ENCODE data around the gene RPL27A.

Gene RPL27A

DNA sequence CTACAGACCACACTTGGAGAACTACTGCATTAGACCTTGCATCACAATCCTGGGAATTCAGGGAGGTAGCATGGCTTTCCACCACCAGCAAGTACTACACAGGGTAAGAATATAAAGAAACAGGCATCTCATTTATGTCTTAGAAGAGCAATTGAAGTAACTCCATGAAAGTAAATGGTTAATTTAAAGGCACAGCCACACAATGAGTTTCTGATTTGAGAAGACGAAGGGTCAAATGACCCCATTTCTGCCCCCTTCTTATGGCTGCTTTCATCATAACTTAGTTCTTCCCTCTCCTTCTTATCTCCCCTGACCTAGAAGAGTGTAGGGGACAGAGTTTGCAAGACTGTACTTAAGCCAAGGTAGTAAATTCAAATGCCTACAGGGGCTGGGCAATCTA is 6.1 kb upstream of the RPL27A start:
- DNase-seq: no peak

- DNase-seq: no peak
These were observed 3.6 kb upstream of the RPL27A start for GRCh38 chr11:8679006-8679405.

DNA sequence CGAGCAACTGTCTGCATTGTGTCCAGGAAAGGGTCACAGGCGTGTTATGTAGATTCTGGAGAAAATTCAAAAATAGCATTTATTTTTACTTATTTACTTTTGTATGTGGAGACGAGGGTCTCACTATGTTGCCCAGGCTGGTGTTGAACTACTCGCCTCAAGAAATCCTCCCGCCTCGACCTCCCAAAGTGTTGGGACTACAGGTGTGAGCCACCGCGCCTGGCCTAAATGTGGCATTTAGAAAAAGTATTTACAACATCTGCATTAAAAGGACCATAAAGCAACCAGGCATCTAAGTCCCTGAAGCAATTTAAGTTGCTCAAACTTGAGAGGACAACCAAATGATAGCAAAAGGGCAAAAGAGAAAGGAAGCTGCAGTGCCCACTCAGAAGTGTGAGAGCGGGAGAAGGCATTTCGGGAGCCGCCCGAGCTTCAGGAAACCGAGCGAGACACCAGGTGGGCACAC is 722 bp upstream of the RPL27A start:
- DNase-seq: no peak

- no peak for DNase-seq
These were observed 669 bp downstream of the RPL27A start for GRCh38 chr11:8683115-8683807.

DNA sequence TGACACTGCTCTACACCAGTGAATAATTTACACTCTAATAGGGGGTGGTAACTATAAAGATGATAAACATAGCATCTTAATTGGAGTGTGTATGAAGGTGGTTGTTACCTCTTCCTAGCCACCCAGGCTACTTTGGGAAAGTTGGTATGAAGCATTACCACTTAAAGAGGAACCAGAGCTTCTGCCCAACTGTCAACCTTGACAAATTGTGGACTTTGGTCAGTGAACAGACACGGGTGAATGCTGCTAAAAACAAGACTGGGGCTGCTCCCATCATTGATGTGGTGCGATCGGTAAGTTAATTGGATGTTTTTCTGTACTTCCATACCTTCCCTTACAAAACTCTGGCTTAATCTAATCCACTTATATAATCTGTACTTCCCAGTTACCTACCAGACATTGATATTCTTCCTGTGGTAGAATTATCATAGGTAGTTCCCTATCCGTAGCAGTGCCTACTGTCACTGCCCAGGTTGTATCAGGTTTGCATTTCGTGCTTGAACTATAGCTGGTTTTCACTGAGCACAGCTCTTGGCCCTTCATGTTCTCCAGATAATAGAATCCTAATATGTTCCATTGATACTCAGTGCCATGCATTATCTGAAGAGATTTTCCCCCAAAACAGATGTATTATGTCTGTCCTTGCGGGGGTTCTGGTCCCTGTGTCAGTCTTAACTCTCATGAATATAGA is 2.2 kb downstream of the RPL27A start:
- no peak for DNase-seq

DNA sequence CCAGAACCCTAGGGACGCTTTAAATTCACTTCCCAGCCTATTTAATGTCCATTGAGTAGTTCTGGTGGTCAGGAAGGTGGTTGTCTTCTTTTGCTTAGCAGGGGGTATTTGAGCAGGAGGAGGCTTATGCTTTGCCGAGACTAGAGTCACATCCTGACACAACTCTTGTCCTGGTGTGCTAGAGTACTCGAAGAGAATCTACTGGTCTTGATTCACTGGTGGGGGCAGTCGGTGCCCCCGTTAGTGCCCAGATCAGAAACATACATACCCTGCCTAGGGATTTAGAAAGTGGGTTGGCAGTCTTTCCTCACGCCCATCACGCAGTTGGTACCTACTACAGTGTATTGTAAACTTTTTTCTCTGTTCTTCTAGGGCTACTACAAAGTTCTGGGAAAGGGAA is 2.7 kb downstream of the RPL27A start:
- no peak for DNase-seq

GRCh38 chr11:8685820-8686219 is 3.2 kb downstream of the RPL27A start:
- no peak for DNase-seq

GRCh38 chr11:8686325-8686724 is 3.7 kb downstream of the RPL27A start:
- DNase-seq: no peak

DNA sequence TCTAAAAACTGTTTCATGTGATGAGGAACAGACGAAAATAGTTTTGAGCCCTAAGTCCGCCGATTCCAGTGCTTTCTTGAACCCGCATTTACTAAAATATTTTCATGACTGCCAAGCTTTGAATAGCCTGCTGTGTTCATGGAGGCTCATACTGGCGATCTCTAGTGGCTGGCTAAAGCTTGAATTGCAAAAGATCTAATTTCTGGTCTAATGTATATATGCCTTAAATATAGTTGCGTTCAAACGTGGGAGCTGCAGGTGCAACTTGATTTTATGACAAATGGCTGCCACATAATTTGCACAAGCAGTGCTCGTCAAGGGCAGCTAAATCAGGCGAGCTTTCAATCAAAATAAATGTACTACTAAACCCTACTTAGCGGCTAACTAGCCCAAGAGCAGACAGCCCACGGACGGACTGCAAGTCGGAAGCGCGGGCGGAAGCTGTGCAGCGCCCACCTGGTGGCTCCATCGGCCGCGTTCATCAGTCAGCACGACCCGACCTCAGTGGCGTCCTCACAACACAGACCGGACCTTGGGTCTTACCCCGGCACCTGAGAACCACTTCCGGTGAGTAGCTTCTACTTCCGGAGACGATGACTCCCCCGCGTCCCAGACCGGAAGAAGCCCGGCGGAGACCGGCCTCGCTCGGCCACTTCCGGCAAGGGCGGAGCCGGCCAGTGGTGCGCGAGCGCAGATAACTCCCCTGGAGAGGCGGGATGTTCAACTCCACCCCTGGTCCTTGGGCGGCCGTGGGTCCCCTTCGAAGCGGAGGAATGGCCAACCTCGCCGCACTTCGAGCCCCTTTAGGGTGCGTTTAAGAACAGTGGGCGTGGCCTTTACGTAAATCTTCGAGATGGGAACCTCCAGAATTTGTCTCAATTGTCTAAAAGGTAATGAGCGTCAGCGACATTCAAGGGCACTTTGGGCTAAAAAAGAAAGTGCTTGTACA is 6.1 kb downstream of the RPL27A start:
- peak; percentile 85 for DNase-seq

GRCh38 chr11:8689726-8690255 is 7.2 kb downstream of the RPL27A start:
- no peak for DNase-seq

- no peak for DNase-seq
These were observed 8.1 kb downstream of the RPL27A start for GRCh38 chr11:8690374-8691342.

- DNase-seq: no peak
These were observed 9.0 kb downstream of the RPL27A start for GRCh38 chr11:8691601-8692000.

DNA sequence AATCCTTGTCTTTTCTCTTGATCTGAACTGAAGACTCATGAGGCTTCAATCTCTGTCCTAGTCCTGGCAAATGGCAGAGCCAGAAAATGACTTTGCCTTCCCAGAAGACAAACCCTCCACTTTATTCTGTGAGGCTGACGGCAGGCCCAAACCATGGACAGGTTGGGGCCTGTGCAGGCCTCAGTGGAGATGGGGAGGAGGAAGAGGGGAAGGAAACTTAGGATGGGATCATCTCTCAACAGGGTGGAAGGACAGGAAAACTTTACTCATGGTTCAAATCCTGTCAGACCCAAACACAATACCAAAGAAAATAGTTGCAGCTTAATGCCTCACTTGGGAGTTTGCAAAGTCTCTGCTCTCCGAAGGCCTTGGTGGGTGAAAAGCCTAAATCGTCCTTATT is 9.8 kb downstream of the RPL27A start:
- DNase-seq: no peak

DNA sequence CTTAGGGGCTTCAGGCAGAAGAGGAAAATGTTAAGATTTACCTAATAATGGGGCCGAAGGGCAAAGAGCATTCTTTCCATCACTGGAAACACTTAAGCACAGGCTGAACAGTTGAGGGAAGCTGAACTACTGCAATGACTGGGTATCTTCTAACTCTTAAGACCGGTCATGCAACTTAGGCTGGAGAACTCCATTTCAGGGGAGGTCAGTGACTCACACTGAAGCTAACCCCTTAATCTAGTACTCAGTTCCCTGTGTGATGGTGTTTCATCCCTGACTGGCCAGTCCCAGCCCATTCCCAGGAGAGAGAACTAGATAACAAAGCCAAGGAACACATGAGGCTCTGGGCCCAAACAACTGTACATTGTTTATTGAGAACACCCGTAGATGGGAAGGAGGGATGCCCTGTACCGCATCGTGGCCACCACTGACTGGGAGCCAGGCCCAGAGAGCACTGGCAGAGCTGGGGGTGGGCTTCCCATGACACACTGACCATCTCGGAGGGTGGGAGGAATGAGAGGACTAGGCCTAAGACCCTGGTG is 10.5 kb downstream of the RPL27A start:
- DNase-seq: no peak

GRCh38 chr11:8693555-8693954 is 11.0 kb downstream of the RPL27A start:
- DNase-seq: no peak

DNA sequence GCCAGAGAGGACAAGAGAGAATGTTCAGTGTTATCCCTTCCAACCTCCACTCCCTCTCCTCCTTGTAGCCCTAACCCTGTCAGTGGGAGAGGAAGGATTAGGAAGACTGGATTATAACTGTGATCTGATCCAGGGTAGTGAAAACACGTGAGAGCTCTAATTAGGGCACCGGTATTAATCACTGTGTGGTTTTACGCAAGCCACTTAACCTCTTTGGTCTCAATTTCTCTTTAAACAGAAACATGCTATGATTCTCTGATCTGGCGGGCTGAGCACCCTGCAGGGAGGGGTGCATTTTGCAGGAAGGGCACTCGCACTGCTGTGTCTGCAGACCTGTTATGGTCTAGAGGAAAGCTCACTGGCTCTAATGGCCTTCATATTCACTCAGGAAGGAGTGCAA is 11.5 kb downstream of the RPL27A start:
- no peak for DNase-seq

DNA sequence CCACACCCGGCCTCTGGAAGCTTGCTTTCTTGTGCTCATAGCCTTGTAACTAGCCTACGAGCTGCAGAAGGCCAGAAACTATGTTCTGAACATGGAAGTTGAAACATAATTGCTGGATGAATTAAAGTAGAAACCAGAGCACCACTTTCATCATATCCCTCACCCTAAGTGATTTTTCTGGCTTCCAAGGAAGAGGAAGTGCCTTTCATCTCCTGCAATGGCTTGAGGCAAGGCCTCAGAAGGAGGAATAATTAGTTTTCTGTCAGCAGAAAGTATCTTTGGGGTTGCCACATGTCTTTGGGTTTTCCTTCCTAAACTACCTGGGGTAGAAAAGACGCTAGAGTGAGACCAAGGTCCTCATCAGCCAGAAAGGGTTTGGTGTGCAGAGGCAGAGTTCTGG is 14.5 kb downstream of the RPL27A start:
- DNase-seq: no peak

- no peak for DNase-seq
These were observed 15.8 kb downstream of the RPL27A start for GRCh38 chr11:8698379-8698851.

- DNase-seq: no peak
These were observed 16.4 kb downstream of the RPL27A start for GRCh38 chr11:8698917-8699441.

DNA sequence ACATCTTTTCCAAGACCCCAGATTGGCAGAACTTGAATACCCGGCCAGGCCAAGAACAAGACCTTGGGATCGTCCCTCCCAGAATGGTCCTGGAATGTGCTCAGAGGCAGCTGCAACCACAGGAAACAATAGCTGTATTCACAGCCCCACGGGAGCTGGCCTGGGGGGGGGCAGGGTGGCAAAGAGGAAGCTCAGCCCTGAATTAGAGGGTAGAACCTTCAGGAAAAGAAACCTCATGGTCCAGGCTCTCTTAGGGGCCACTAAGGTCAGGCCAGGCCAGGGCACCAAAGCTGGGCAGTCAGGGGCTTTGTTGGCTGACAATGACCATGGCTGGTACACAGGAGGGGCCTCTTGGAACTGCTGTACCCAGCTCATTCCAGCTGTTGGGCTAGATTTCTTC is 17.3 kb downstream of the RPL27A start:
- no peak for DNase-seq

- no peak for DNase-seq
These were observed 19.5 kb downstream of the RPL27A start for GRCh38 chr11:8701891-8702597.
